Chondrocyte (in vitro differentiated cells): ENCODE results near the gene TBC1D8. TPM values are rescaled to one million over a fixed set of nuclear protein-coding genes. Genes with fewer than 3 reads are reported as not detected.
"Not testable (repeated sequence)": the region's sequence is repeated elsewhere in the genome, so short reads cannot be mapped to it uniquely, and the experiment has no call there.

ENCODE experiments used
- DNase-seq: peaks from one replicate; pipeline ENCODE4 v3.0.0; 2021; ENCODE audit warnings: mixed read lengths, low spot score
- H3K27ac Mint-ChIP-seq: one replicate; pipeline ENCODE4 v1.8.0; 2021; ENCODE audit warnings: mild to moderate bottlenecking, moderate library complexity, mixed read lengths; ENCODE audit not compliant: unreplicated experiment
- H3K27me3 Mint-ChIP-seq: 2 replicates; pipeline ENCODE4 v1.8.0; 2021; ENCODE audit warnings: low read depth, mixed read lengths
- H3K36me3 Mint-ChIP-seq: 2 replicates; pipeline ENCODE4 v1.8.0; 2021; ENCODE audit warnings: low read depth, mixed read lengths
- H3K4me1 Mint-ChIP-seq: 2 replicates; pipeline ENCODE4 v1.8.0; 2021; ENCODE audit warnings: low read depth, mild to moderate bottlenecking, mixed read lengths
- H3K4me3 Mint-ChIP-seq: one replicate; pipeline ENCODE4 v1.8.0; 2021; ENCODE audit warnings: mild to moderate bottlenecking, moderate library complexity, mixed read lengths; ENCODE audit not compliant: unreplicated experiment
- H3K9me3 Mint-ChIP-seq: 2 replicates; pipeline ENCODE4 v1.8.0; 2021; ENCODE audit warnings: low read depth, mixed read lengths
- total RNA-seq: library from RNA; stranded (reverse); gene quantifications from 3 replicates; pipeline ENCODE4 v1.2.1, GENCODE V29; 2021
- TF ChIP-seq, protein P1 (sequence below): fragments of 200-600 bp; sonication (generic); IDR thresholded peaks from 2 replicates; pipeline ENCODE4 v1.5.0; 2021; ENCODE audit warnings: antibody characterized with exemption, mild to moderate bottlenecking, moderate library complexity

The TBC1D8 gene
- total RNA-seq, 1 donor from 2014 or later: 8.2 TPM

DNA sequence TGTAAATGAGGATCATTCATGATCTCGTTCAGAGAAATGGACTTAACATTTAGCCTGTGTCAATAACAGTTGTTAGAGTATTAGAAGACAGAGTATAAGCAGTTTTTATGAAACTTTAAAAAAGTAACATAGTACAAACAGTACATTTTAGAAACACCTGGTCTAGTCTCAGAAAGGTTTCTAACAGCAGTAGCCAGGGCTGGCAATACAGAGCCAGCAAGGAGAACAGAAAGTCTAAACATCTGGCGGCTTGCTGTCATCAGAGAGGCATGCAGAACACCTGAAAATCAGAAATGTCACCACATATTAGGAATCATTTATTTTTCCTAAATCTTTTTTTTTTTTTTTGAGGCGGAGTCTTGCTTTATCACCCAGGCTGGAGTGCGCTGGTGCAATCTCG, 99.0 kb downstream of the TBC1D8 start:
- no peak overlapping the region for H3K4me3 Mint-ChIP-seq
- DNase-seq: no peak
- no peak overlapping the region for H3K27ac Mint-ChIP-seq
- no peaks in the 10 kb centered on the region for H3K9me3 Mint-ChIP-seq
- no peaks in the 10 kb centered on the region for H3K27me3 Mint-ChIP-seq
- peaks cover 5% of the 10 kb centered on the region for H3K36me3 Mint-ChIP-seq
- H3K4me1 Mint-ChIP-seq: peaks cover 5% of the 10 kb centered on the region
- TF ChIP-seq, protein P1, sequence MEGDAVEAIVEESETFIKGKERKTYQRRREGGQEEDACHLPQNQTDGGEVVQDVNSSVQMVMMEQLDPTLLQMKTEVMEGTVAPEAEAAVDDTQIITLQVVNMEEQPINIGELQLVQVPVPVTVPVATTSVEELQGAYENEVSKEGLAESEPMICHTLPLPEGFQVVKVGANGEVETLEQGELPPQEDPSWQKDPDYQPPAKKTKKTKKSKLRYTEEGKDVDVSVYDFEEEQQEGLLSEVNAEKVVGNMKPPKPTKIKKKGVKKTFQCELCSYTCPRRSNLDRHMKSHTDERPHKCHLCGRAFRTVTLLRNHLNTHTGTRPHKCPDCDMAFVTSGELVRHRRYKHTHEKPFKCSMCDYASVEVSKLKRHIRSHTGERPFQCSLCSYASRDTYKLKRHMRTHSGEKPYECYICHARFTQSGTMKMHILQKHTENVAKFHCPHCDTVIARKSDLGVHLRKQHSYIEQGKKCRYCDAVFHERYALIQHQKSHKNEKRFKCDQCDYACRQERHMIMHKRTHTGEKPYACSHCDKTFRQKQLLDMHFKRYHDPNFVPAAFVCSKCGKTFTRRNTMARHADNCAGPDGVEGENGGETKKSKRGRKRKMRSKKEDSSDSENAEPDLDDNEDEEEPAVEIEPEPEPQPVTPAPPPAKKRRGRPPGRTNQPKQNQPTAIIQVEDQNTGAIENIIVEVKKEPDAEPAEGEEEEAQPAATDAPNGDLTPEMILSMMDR: no peak

DNA sequence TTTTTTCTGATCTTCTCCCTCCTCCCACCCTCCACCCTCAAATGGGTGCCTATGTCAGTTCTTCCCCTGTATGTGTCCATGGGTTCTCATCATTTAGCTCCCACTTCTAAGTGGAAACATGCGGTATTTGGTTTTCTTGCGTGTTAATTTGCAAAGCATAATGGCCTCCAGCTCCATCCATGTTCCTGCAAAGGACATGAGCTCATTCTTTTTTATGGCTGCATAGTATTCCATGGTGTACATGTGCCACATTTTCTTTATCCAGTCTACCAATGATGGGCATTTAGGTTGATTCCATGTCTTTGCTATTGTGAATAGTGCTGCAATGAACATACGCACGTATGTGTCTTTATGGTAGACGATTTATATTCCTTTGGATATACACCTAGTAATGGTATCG, 100.3 kb downstream of the TBC1D8 start:
- not testable (repeated sequence) for H3K4me1 Mint-ChIP-seq, DNase-seq, H3K4me3 Mint-ChIP-seq, H3K27me3 Mint-ChIP-seq, H3K27ac Mint-ChIP-seq, H3K36me3 Mint-ChIP-seq, H3K9me3 Mint-ChIP-seq

DNA sequence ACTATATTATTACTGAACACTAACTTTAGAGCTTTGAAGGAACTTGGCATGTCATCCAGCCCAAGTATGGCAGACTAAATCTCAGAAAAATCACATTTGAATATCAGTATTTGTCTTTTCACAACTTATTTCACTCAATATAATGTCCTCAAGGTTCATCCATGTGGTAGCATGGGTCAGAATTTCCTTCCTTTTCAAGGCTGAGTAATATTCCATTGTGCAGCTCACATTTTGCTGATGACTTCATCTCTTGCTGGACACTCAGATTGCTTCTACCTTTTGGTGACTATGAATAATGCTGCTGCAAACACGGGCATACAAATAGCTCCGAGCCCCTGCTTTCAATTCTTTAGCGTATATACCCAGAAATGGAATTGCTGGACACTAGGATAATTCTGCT, 102.4 kb downstream of the TBC1D8 start:
- Mint-ChIP-seq H3K36me3 (peaks cover 5% of the 10 kb centered on the region), H3K27me3 (no peaks in the 10 kb centered on the region), H3K4me3 (no peak overlapping the region), H3K4me1 (peaks cover 5% of the 10 kb centered on the region), H3K27ac (no peak overlapping the region), H3K9me3 (no peaks in the 10 kb centered on the region)
- TF ChIP-seq, protein P1: no peak
- no peak for DNase-seq

DNA sequence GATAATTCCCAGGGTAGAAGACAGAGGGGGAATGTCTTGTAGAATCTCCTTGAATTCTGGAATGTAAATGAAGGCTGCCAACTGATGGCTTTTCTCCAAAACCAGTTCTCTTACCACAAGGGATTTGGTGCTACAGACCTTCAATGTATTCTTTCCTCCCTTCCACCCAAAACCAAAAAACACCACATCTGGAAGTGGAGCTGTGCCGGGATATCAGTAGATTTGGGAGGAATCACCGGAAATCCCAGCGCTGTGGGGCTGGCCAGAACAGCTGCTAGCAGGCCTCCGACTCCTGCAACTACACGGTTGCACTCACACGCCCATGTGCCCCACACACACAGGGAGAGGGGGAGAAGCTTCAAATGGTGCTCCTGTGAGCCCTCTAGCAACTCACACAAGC, 103.4 kb downstream of the TBC1D8 start:
- no peak overlapping the region for H3K27ac Mint-ChIP-seq
- H3K9me3 Mint-ChIP-seq: no peaks in the 10 kb centered on the region
- H3K27me3 Mint-ChIP-seq: no peaks in the 10 kb centered on the region
- peaks cover 5% of the 10 kb centered on the region for H3K36me3 Mint-ChIP-seq
- DNase-seq: no peak
- TF ChIP-seq, protein P1: no peak
- peaks cover 5% of the 10 kb centered on the region for H3K4me1 Mint-ChIP-seq
- no peak overlapping the region for H3K4me3 Mint-ChIP-seq

DNA sequence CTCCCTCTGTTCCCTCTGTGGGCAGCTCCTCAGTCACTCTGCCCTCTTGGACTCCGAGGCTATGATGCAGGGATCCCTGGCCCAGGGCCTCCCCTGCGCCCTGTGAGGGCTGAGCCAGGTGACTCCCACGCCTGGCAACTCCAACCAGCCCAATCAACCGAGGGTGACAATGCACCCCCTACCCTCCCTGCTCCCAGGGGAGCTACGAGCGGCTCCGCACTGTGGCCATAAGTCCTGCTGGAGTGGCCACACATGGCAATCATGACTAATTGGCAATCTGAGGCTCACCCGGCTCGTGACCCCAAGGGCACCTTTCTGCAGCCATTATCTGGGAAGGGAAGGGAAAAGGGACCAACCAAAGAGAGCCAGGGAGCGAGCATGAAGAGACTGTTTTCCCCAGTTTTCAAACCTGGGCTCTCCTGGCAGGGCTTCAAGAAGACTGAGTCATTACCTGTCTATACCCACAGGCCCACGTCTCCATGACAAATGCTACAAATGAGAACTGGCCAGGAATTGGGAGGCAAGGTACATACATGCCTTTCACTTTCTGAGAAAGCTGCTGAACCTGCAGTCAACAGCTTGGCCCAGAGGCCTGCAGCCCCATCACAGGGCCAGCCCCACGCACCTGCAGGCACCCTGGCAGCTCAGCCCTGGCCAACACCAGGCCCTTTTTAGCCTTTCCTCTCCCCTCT, 104.0 kb downstream of the TBC1D8 start:
- Mint-ChIP-seq H3K4me3 (no peak overlapping the region), H3K4me1 (peaks cover 5% of the 10 kb centered on the region), H3K9me3 (no peaks in the 10 kb centered on the region), H3K27ac (no peak overlapping the region), H3K36me3 (peaks cover 5% of the 10 kb centered on the region), H3K27me3 (no peaks in the 10 kb centered on the region)
- TF ChIP-seq, protein P1: no peak
- DNase-seq: no peak

DNA sequence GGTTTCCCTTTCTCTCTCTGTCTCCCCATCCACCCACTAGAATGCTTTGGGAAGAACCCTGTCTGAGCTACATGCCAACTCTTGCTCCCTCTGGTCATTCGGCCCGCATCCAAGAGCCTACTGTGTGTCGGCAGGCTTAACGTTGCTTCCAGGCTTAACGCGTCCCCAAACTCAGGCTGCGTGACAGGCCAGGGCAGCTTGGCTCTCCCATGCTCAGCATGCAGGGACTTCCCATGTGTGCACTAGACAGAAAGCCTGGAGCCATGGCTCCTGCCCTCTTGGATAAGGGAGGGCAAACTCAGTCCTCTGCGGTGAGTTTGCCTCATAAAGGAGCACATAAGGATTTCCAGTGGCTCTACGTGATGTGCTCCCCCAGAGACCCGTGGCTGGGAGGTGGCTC, 105.9 kb downstream of the TBC1D8 start:
- no peak for DNase-seq
- TF ChIP-seq, protein P1: no peak
- Mint-ChIP-seq H3K4me1 (peaks cover 5% of the 10 kb centered on the region), H3K27ac (no peak overlapping the region), H3K36me3 (peaks cover 2% of the 10 kb centered on the region), H3K27me3 (no peaks in the 10 kb centered on the region), H3K4me3 (no peak overlapping the region), H3K9me3 (no peaks in the 10 kb centered on the region)
